ENCODE measurements around the gene ZNF239. TPM values are rescaled to one million over a fixed set of nuclear protein-coding genes. Genes with fewer than 3 reads are reported as not detected.

Gene ZNF239
- total and polyA plus RNA-seq, 2 of the 8 experiments (the other 6 are each of a cell fraction or from before 2014, with no cell fraction given): 2.4 to 11.4 TPM

DNA sequence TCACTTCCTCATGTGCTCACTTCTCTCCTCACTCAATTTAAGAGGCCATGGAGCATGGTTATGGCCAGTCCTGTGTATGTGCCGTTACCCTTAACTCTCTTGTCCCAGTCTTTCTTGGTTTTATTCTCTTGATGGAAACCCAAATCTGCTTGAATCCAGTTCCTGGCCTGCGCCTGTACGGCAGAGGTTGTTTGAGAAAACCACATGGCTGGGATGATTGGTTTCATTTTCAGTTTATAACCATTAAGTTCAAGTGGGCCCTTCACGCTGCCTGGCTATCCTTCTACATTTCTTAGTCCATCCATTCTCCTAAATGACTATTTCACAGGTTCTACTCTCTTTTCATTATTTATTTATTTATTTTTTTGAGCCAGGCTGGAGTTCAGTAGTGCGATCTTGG is 1.6 kb upstream of the ZNF239 start:
- no peak overlapping the region for H4K5ac ChIP-seq (ENCODE audit: insufficient read length, low read depth, low read length)
- H3K18ac ChIP-seq (ENCODE audit: extremely low read depth, low read length): no peak overlapping the region
- no peak overlapping the region for H4K8ac ChIP-seq (ENCODE audit: extremely low read depth, insufficient read depth, low read length)
- CTCF ChIA-PET (ENCODE audit: partially characterized antibody): no interaction called here
- H4K20me1 ChIP-seq (replicated peaks in 1 of 2; ENCODE audit: control insufficient read depth in 1 of 2, insufficient read depth in 2 of 2, low read length in 2 of 2): no peaks in the 10 kb centered on the region
- POLR2A ChIA-PET (ENCODE audit: partially characterized antibody): no interaction called here
- no peak overlapping the region for H2BK15ac ChIP-seq (ENCODE audit: low read length)
- peaks cover 21 to 42% of the 10 kb centered on the region in 2 experiments for H3K9me3 ChIP-seq (ENCODE audit: insufficient read depth in 2 of 2, low read depth in 1 of 2, low read length in 1 of 2)
- FAIRE-seq (no peak), DNase-seq (ENCODE audit: low read depth in 1 of 2, low spot score in 2 of 2) (no peak)
- no peak overlapping the region for H2BK120ac ChIP-seq (replicated peaks; ENCODE audit: low read depth, low read length)
- WGBS, 2 experiments (ENCODE audit: extremely low coverage in 1 of 2, insufficient coverage in 1 of 2, insufficient read length in 1 of 2, insufficient replicate concordance in 2 of 2, low coverage in 1 of 2, low lambda C conversion rate in 2 of 2, missing lambda C conversion rate in 1 of 2): 87% methylated on average over 5 of the region's 5 CpGs; no CpG with 5 or more reads in 1 of the 2 experiments
- H3K56ac ChIP-seq (replicated peaks; ENCODE audit: insufficient read length, low read depth, low read length): no peak overlapping the region
- no peaks in the 10 kb centered on the region for H3K36me3 ChIP-seq (ENCODE audit: control insufficient read depth in 2 of 4, insufficient read depth in 4 of 4, low read length in 3 of 4)
- no peak overlapping the region for H3K27ac ChIP-seq (ENCODE audit: low read depth, low read length)
- H3K14ac ChIP-seq (ENCODE audit: insufficient read length): no peak overlapping the region
- H3K23me2 ChIP-seq (ENCODE audit: low read depth, low read length): peaks cover 7% of the 10 kb centered on the region; the same call in 1 of the 2 replicates
- H3K4me3 ChIP-seq (ENCODE audit: extremely low read depth in 1 of 4, insufficient read depth in 2 of 4, low read depth in 3 of 4, low read length in 4 of 4): no peak overlapping the region
- 0 out of 2 replicates have a peak, but pooled peaks cover 5% of the 10 kb centered on the region for H3K79me1 ChIP-seq (ENCODE audit: low read depth, low read length)
- H3K4me2 ChIP-seq (ENCODE audit: insufficient read depth in 1 of 2, low read depth in 2 of 2, low read length in 2 of 2): no peak overlapping the region
- H3K4ac ChIP-seq (replicated peaks; ENCODE audit: insufficient read length, low read depth, low read length): no peak overlapping the region
- no peak overlapping the region for H2BK12ac ChIP-seq (ENCODE audit: low read depth, low read length)
- H3K27me3 ChIP-seq (replicated peaks in 1 of 4; ENCODE audit: control insufficient read depth in 3 of 4, extremely low read depth in 1 of 4, insufficient read depth in 3 of 4, low read length in 3 of 4): peaks cover 0 to 19% (median 9%) of the 10 kb centered on the region in 4 experiments; a peak in 6 of 7 replicates
- H3K4me1 ChIP-seq (replicated peaks in 1 of 4; ENCODE audit: control insufficient read depth in 3 of 4, insufficient read depth in 4 of 4, low read length in 3 of 4): peaks cover 0 to 5% (median 1%) of the 10 kb centered on the region in 4 experiments; a peak in 2 of 7 replicates
- no peak overlapping the region for H3K23ac ChIP-seq (ENCODE audit: insufficient read length)
- H2AFZ ChIP-seq (ENCODE audit: low read length): no peak overlapping the region
- no peak overlapping the region for H3K9ac ChIP-seq (replicated peaks in 1 of 4; ENCODE audit: extremely low read depth in 1 of 4, low read depth in 3 of 4, low read length in 3 of 4)
- H4K91ac ChIP-seq (replicated peaks; ENCODE audit: insufficient read length, low read length): no peak overlapping the region
- no peak overlapping the region for H2BK5ac ChIP-seq (ENCODE audit: low read depth, low read length)
- peaks cover 0 to 3% of the 10 kb centered on the region in 2 experiments; a peak in 1 of 4 replicates for H3K79me2 ChIP-seq (ENCODE audit: control insufficient read depth in 1 of 2, insufficient read depth in 2 of 2, low read length in 2 of 2)
- no peak overlapping the region for H2AK5ac ChIP-seq (ENCODE audit: low read depth, low read length)
- H2BK20ac ChIP-seq (ENCODE audit: low read length): no peak overlapping the region
- no peak for TF ChIP-seq POU5F1 (IDR thresholded peaks at IDR 0.05; ENCODE audit: low read depth, low read length)
- no peak for TF ChIP-seq FOSL1 (IDR thresholded peaks at IDR 0.05; ENCODE audit: insufficient read depth, low read depth, low read length)
- no peak for TF ChIP-seq HDAC6 (IDR thresholded peaks at IDR 0.05; ENCODE audit: low read depth, low read length)
- no peak for TF ChIP-seq NRF1 (IDR thresholded peaks at IDR 0.05; ENCODE audit: low read depth, low read length)
- no peak for TF ChIP-seq BACH1 (IDR thresholded peaks at IDR 0.05; ENCODE audit: low read length)
- no peak for TF ChIP-seq BRCA1 (IDR thresholded peaks at IDR 0.05; ENCODE audit: low read depth, low read length)
